ENCODE results near the gene NUCKS1.

Gene NUCKS1

DNA sequence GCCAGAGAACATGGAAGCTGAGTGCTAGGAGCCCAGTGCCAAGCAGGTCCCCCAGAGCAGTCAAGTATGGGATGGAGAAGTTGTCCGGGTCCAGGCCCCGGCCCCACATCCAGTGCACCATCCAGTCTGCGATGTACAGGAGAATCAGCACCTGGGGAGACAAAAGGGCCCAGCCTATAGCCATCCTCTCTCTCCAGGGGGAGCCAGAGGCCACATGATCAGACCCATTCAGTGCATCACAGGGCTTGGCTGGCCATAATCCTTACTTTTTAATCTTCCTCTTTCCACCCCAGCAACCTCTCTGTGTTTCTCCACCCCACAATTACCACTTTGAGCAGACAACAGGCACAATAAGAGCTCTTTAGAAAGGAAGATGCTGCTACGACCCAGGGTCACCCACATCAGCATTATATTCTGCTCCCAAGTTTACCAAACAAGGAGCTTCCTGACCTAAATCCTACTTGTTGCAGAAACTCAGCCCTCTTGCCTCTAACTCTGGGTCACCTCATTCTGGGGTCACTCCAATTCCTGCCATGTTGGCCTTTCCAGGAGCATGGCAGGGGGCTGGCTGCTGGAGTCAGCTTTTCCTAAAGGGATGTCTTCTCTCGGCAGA, 41.7 kb upstream of the NUCKS1 start:
- H2AFZ ChIP-seq (ENCODE audit: low read length): no peak overlapping the region
- no peak overlapping the region for H3K27ac ChIP-seq (ENCODE audit: low read depth, low read length, poor library complexity, severe bottlenecking)
- H3K79me2 ChIP-seq (ENCODE audit: insufficient read depth, low read length): no peaks in the 10 kb centered on the region
- no peaks in the 10 kb centered on the region for H3K4me1 ChIP-seq (ENCODE audit: insufficient read depth, low read length, severe bottlenecking)
- H3K4me3 ChIP-seq (ENCODE audit: low read depth, low read length, poor library complexity, severe bottlenecking): no peak overlapping the region
- no peaks in the 10 kb centered on the region for H4K20me1 ChIP-seq (ENCODE audit: insufficient read depth, low read length)
- H3K9me2 ChIP-seq (ENCODE audit: low read depth, low read length): no peaks in the 10 kb centered on the region
- no peak overlapping the region for H3K4me2 ChIP-seq (ENCODE audit: low read length)
- no peaks in the 10 kb centered on the region for H3K27me3 ChIP-seq (ENCODE audit: insufficient read depth, low read length)
- H3K9me3 ChIP-seq (ENCODE audit: low read length): no peaks in the 10 kb centered on the region
- TF ChIP-seq CTCF (IDR thresholded peaks at IDR 0.05; ENCODE audit: low read length) (peak; percentile 82), EZH2 (IDR thresholded peaks at IDR 0.05; ENCODE audit: borderline replicate concordance, low read length) (no peak)
- no peaks in the 10 kb centered on the region for H3F3A ChIP-seq (ENCODE audit: insufficient read depth, low read length)
- no peak overlapping the region for H3K9ac ChIP-seq (ENCODE audit: low read length)
- H3K36me3 ChIP-seq (ENCODE audit: insufficient read depth, low read length): no peaks in the 10 kb centered on the region

DNA sequence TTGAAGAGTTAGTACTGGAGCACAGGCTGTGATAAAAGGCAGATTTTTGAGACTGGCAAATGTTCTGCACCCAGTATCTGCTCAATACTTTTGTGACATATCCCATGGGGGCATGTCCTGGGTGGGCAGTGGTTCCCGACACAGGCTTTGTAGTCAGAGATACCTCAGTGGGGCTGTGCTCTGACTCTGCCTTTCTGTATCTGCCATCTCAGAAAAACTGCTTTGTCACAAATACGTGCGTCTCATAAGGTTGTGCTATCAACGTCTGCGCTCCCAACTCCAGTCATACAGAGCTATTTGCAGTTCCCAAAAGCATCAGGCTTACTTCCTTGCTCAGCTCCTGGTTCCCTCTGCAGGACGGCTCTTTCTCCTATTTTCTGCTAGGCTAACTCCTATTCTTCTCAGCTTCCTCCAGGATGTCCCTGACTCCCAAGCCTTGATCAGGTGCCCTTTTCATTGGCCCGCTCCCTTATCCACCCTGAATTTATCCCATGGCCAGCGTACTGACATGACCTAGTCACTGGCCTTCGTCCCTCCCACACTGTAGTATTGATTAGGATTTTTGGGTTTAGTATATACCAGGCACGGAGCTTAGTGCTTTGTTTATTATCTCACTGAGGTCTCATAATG, 37.4 kb upstream of the NUCKS1 start:
- Histone ChIP-seq H4K20me1 (ENCODE audit: insufficient read depth, low read length) (no peaks in the 10 kb centered on the region), H3K79me2 (ENCODE audit: insufficient read depth, low read length) (no peaks in the 10 kb centered on the region), H3K4me3 (ENCODE audit: low read depth, low read length, poor library complexity, severe bottlenecking) (no peak overlapping the region), H3K9me3 (ENCODE audit: low read length) (no peaks in the 10 kb centered on the region), H3K27me3 (ENCODE audit: insufficient read depth, low read length) (0 out of 2 replicates have a peak, but pooled peaks cover 3% of the 10 kb centered on the region), H2AFZ (ENCODE audit: low read length) (no peak overlapping the region), H3F3A (ENCODE audit: insufficient read depth, low read length) (no peaks in the 10 kb centered on the region), H3K4me1 (ENCODE audit: insufficient read depth, low read length, severe bottlenecking) (no peaks in the 10 kb centered on the region), H3K27ac (ENCODE audit: low read depth, low read length, poor library complexity, severe bottlenecking) (no peak overlapping the region), H3K4me2 (ENCODE audit: low read length) (no peak overlapping the region), H3K9me2 (ENCODE audit: low read depth, low read length) (no peaks in the 10 kb centered on the region), H3K9ac (ENCODE audit: low read length) (no peak overlapping the region), H3K36me3 (ENCODE audit: insufficient read depth, low read length) (no peaks in the 10 kb centered on the region)
- no peak for TF ChIP-seq CTCF (IDR thresholded peaks at IDR 0.05; ENCODE audit: low read length)
- no peak for TF ChIP-seq EZH2 (IDR thresholded peaks at IDR 0.05; ENCODE audit: borderline replicate concordance, low read length)

DNA sequence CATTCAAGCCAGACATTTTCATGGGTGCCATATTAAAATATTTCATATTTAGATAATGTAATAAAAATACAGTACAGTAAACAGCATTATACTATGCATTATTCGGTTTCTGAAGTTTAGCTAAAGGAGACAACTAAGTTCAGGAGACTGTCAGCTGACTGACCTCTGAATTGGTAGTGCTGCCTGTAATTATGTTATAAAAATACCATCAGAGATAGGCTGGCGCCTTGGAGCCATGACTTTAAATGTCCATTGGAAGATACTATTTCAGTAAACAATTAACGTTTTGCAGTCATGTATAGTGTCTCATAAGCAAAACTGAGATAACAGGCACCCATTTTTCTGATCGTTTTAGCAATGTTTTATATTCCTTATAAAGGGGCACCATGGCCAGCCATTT, 36.6 kb upstream of the NUCKS1 start:
- no peaks in the 10 kb centered on the region for H3F3A ChIP-seq (ENCODE audit: insufficient read depth, low read length)
- H3K4me1 ChIP-seq (ENCODE audit: insufficient read depth, low read length, severe bottlenecking): no peaks in the 10 kb centered on the region
- H4K20me1 ChIP-seq (ENCODE audit: insufficient read depth, low read length): no peaks in the 10 kb centered on the region
- H3K9me2 ChIP-seq (ENCODE audit: low read depth, low read length): no peaks in the 10 kb centered on the region
- H3K4me2 ChIP-seq (ENCODE audit: low read length): no peak overlapping the region
- H3K4me3 ChIP-seq (ENCODE audit: low read depth, low read length, poor library complexity, severe bottlenecking): no peak overlapping the region
- H3K9me3 ChIP-seq (ENCODE audit: low read length): no peaks in the 10 kb centered on the region
- no peak overlapping the region for H3K27ac ChIP-seq (ENCODE audit: low read depth, low read length, poor library complexity, severe bottlenecking)
- H3K79me2 ChIP-seq (ENCODE audit: insufficient read depth, low read length): no peaks in the 10 kb centered on the region
- TF ChIP-seq CTCF (IDR thresholded peaks at IDR 0.05; ENCODE audit: low read length) (no peak), EZH2 (IDR thresholded peaks at IDR 0.05; ENCODE audit: borderline replicate concordance, low read length) (no peak)
- H2AFZ ChIP-seq (ENCODE audit: low read length): no peak overlapping the region
- no peaks in the 10 kb centered on the region for H3K36me3 ChIP-seq (ENCODE audit: insufficient read depth, low read length)
- H3K9ac ChIP-seq (ENCODE audit: low read length): no peak overlapping the region
- H3K27me3 ChIP-seq (ENCODE audit: insufficient read depth, low read length): 0 out of 2 replicates have a peak, but pooled peaks cover 3% of the 10 kb centered on the region

Measured in OCI-LY1 (cell line).